Ishikawa (cell line): ENCODE measurements around the gene EXTL2.

Experiments used
- EP300 ChIP-seq: IDR thresholded peaks from 2 replicates; pipeline ENCODE4 v1.6.1; 2012; ENCODE audit warnings: borderline replicate concordance
- RAD21 ChIP-seq: IDR thresholded peaks from 2 replicates; pipeline ENCODE4 v1.6.1; 2012; ENCODE audit warnings: low read depth

- no peak for TF ChIP-seq EP300
- no peak for TF ChIP-seq RAD21
Observed at GRCh38 chr1:100866901-100867206, 27.8 kb downstream of the EXTL2 start.
